Common myeloid progenitor, CD34-positive (primary cell): ENCODE data around the gene CHRDL2.
"Not testable (repeated sequence)": the region's sequence is repeated elsewhere in the genome, so short reads cannot be mapped to it uniquely, and the experiment has no call there.

Experiments
- CTCF ChIA-PET: fragments of 350-600 bp; sonication (Branson Sonifier 250); formaldehyde crosslinking; loops from one replicate; lab custom pipeline; 2021; ENCODE audit warnings: antibody characterized with exemption; lab: Charles Lee
- POLR2A ChIA-PET: fragments of 350-600 bp; sonication (Branson Sonifier 250); formaldehyde crosslinking; loops from one replicate; lab custom pipeline; 2021; ENCODE audit warnings: antibody characterized with exemption; lab: Charles Lee
- DNase-seq, 3 donors: peaks; one replicate each; pipeline versions ENCODE4 v3.0.0 to v3.0.0-alpha.2; 2013
- H3K27ac ChIP-seq, 2 experiments: 1 replicate in 1 of 2; 2 replicates in 1 of 2; pipeline ENCODE4 v1.7.0; 2013; ENCODE audit warnings: inconsistent platforms in 2 of 2, low read length in 2 of 2, mild to moderate bottlenecking in 2 of 2, low read depth in 1 of 2, moderate library complexity in 1 of 2; ENCODE audit not compliant: severe bottlenecking in 2 of 2, insufficient read depth in 1 of 2, poor library complexity in 1 of 2
- H3K27me3 ChIP-seq, 5 experiments: replicated peaks in 2 of 5; 1 replicate in 3 of 5; 2 replicates in 2 of 5; pipeline versions ENCODE4 v1.6.1 to v1.7.0; 2013; ENCODE audit warnings: low read length in 4 of 5, mild to moderate bottlenecking in 2 of 5, moderate library complexity in 2 of 5, inconsistent platforms in 1 of 5; ENCODE audit not compliant: insufficient read depth in 5 of 5, control insufficient read depth in 4 of 5
- H3K36me3 ChIP-seq, 4 experiments: 1 replicate in 2 of 4; 2 replicates in 2 of 4; pipeline versions ENCODE4 v1.6.1 to v1.7.0; 2013; ENCODE audit warnings: low read length in 3 of 4, control low read depth in 1 of 4, mild to moderate bottlenecking in 1 of 4; ENCODE audit not compliant: control insufficient read depth in 4 of 4, insufficient read depth in 4 of 4
- H3K4me1 ChIP-seq, 4 experiments: 1 replicate in 3 of 4; 2 replicates in 1 of 4; pipeline versions ENCODE4 v1.6.1 to v1.7.1; 2013; ENCODE audit warnings: low read length in 3 of 4, mild to moderate bottlenecking in 3 of 4, control low read depth in 1 of 4, inconsistent platforms in 1 of 4, moderate library complexity in 1 of 4; ENCODE audit not compliant: control insufficient read depth in 4 of 4, insufficient read depth in 4 of 4; ENCODE audit errors: control extremely low read depth in 1 of 4
- H3K4me3 ChIP-seq, 7 experiments: 1 replicate in 4 of 7; 2 replicates in 3 of 7; pipeline versions ENCODE4 v1.5.1 to v1.7.0; 2013; ENCODE audit warnings: mild to moderate bottlenecking in 7 of 7, low read length in 6 of 7, moderate library complexity in 6 of 7, inconsistent platforms in 2 of 7, low read depth in 2 of 7, control low read depth in 1 of 7; ENCODE audit not compliant: insufficient read depth in 4 of 7, control insufficient read depth in 1 of 7; ENCODE audit errors: extremely low read depth in 1 of 7
- H3K9me3 ChIP-seq, 5 experiments: 1 replicate in 4 of 5; 2 replicates in 1 of 5; pipeline versions ENCODE4 v1.6.1 to v1.7.1; 2013; ENCODE audit warnings: low read length in 4 of 5, mild to moderate bottlenecking in 2 of 5, inconsistent platforms in 1 of 5, low read depth in 1 of 5, moderate library complexity in 1 of 5; ENCODE audit not compliant: control insufficient read depth in 4 of 5, insufficient read depth in 2 of 5; ENCODE audit errors: control extremely low read depth in 1 of 5
- WGBS: methylation state at CpG from one replicate; pipeline ENCODE4 v1.1.5; 2013; ENCODE audit not compliant: insufficient coverage; 5-methylcytosine and 5-hydroxymethylcytosine counted together

The CHRDL2 gene

GRCh38 chr11:74756571-74756970, 25.3 kb upstream of the CHRDL2 start:
- Histone ChIP-seq H3K9me3 (peaks cover 0 to 1% (median 0%) of the 10 kb centered on the region in 5 experiments), H3K4me1 (peaks cover 0 to 5% (median 1%) of the 10 kb centered on the region in 4 experiments), H3K27me3 (no peaks in the 10 kb centered on the region), H3K4me3 (no peak overlapping the region), H3K36me3 (no peaks in the 10 kb centered on the region), H3K27ac (no peak overlapping the region)
- ChIA-PET CTCF (interaction anchor here (1.2 kb wide), 1 partner anchor 492 kb away, joined by 3 read pairs; no protein-coding TSS in a partner anchor), POLR2A (no interaction called here)
- 100% methylated on average over 1 of the region's 1 CpG for WGBS
- no peak for DNase-seq

GRCh38 chr11:74755395-74755995, 24.3 kb upstream of the CHRDL2 start:
- Histone ChIP-seq H3K36me3 (no peaks in the 10 kb centered on the region), H3K27ac (no peak overlapping the region), H3K9me3 (peaks cover 0 to 1% (median 0%) of the 10 kb centered on the region in 5 experiments), H3K4me1 (peaks cover 0 to 11% (median 4%) of the 10 kb centered on the region in 4 experiments), H3K4me3 (no peak overlapping the region), H3K27me3 (no peaks in the 10 kb centered on the region)
- ChIA-PET POLR2A (no interaction called here), CTCF (interaction anchor here (1.2 kb wide), 1 partner anchor 493 kb away, joined by 3 read pairs; no protein-coding TSS in a partner anchor)
- WGBS = no CpG with 5 or more reads among the region's 1 CpG
- no peak for DNase-seq

DNA sequence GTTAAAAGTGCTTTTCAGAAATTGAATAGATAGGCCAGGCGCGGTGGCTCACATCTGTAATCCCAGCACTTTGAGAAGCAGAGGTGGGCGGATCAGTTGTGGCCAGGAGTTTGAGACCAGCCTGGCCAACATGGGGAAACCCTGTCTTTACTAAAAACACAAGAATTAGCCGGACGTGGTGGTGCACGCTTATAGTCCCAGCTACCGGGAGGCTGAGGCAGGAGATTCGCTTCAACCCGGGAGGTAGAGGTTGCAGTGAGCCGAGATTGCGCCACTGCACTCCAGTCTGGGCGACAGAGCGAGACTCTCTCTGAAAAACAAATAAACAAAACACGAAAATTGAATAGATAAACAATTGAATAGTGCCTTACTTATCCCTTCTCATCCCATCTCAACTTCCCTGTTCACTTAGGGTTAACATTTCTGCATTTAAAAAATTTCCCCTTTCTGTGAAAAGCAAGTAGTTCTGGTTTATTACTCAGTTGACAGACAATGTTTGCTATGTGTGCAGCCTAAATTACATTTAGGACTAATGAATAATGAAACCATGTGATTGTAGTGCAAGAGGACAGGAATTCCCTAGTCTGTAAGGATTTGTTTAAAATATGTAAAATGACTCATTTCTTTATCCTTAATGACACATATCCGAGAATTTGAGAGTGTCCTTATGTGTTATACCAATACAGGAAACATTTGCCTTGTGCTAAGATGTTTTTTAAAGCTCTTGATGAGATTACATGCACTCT, 23.5 kb upstream of the CHRDL2 start:
- Histone ChIP-seq H3K4me1 (peaks cover 7 to 18% (median 10%) of the 10 kb centered on the region in 4 experiments), H3K27ac (no peak overlapping the region), H3K36me3 (no peaks in the 10 kb centered on the region), H3K4me3 (no peak overlapping the region), H3K27me3 (no peaks in the 10 kb centered on the region), H3K9me3 (peaks cover 0 to 1% (median 0%) of the 10 kb centered on the region in 5 experiments)
- DNase-seq = peak in 1 of 3 donors; percentile 29
- POLR2A ChIA-PET = no interaction called here
- CTCF ChIA-PET = interaction anchor here (0.9 kb wide), 1 partner anchor 20 kb away, joined by 3 read pairs; no protein-coding TSS in a partner anchor
- 98% methylated on average over 5 of the region's 15 CpGs for WGBS

GRCh38 chr11:74751303-74751702, 20.1 kb upstream of the CHRDL2 start:
- DNase-seq = no peak
- POLR2A ChIA-PET = no interaction called here
- no peaks in the 10 kb centered on the region for H3K27me3 ChIP-seq
- no peaks in the 10 kb centered on the region for H3K36me3 ChIP-seq
- no peak overlapping the region for H3K27ac ChIP-seq
- 80% methylated on average over 1 of the region's 2 CpGs for WGBS
- CTCF ChIA-PET = interaction anchor here (0.8 to 2.8 kb wide), 3 partner anchors 10 to 46 kb away, joined by 3 to 6 read pairs (median 5); no protein-coding TSS in a partner anchor
- H3K4me3 ChIP-seq = no peak overlapping the region
- no peaks in the 10 kb centered on the region for H3K9me3 ChIP-seq
- H3K4me1 ChIP-seq = peaks cover 7 to 32% (median 23%) of the 10 kb centered on the region in 4 experiments

DNA sequence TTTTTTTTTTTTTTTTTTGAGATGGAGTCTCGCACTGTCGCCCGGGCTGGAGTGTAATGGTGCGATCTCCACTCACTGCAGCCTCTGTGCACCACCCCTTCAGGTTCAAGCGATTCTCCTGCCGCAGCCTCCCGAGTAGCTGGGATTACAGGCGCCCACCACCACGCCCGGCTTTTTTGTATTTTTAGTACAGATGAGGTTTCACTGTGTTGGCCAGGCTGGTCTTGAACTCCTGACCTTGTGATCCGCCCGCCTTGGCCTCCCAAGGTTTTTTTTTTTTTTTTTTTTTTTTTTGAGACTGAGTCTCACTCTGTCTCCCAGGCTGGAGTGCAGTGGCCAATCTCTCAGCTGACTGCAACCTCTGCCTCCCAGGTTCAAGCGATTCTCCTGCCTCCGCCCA, 19.4 kb upstream of the CHRDL2 start:
- DNase-seq, H3K27me3 ChIP-seq, POLR2A ChIA-PET, H3K9me3 ChIP-seq, H3K36me3 ChIP-seq, H3K27ac ChIP-seq: not testable (repeated sequence)
- Histone ChIP-seq H3K4me3 (peak overlapping the region in 2 of 7 experiments; percentile 68 to 79), H3K4me1 (peaks cover 7 to 32% (median 23%) of the 10 kb centered on the region in 4 experiments)
- CTCF ChIA-PET = interaction anchor here (0.8 to 2.8 kb wide), 3 partner anchors 9 to 47 kb away, joined by 3 to 6 read pairs (median 3); no protein-coding TSS in a partner anchor
- WGBS = 100% methylated on average over 2 of the region's 14 CpGs

DNA sequence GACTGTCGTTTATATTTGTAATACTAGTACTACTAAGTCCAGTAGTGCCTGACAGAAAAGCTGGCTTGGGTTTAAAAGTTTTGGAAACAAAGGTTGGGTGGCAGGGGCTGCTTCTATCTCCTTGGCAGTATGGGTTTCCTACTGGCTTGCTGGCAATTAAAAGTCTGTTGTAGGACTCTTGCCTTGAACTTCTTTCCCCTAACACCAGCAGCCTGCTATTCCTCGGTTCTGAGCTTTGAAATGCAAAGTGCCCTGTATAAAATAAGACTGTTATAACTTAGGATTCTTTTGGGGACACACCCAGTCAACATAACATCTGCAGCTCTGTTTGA, 18.7 kb upstream of the CHRDL2 start:
- Histone ChIP-seq H3K9me3 (no peaks in the 10 kb centered on the region), H3K36me3 (no peaks in the 10 kb centered on the region), H3K4me1 (peaks cover 7 to 30% (median 23%) of the 10 kb centered on the region in 4 experiments), H3K27ac (peak overlapping the region in 1 of 2 experiments; percentile 90), H3K27me3 (no peaks in the 10 kb centered on the region), H3K4me3 (peak overlapping the region in 6 of 7 experiments; percentile 51 to 79 (median 68))
- WGBS = no CpG with 5 or more reads among the region's 2 CpGs
- peak in 2 of 3 donors; percentile 26 to 28 for DNase-seq
- POLR2A ChIA-PET = interaction anchor here (0.6 kb wide), 1 partner anchor 28 kb away, joined by 4 read pairs; no protein-coding TSS in a partner anchor
- CTCF ChIA-PET = interaction anchor here (0.7 to 2.8 kb wide), 5 partner anchors 8 to 24 kb away, joined by 3 to 6 read pairs (median 3); no protein-coding TSS in a partner anchor
